HepG2 (cell line): Measurements from ENCODE around the gene AHCYL1. TPM values are rescaled to one million over a fixed set of nuclear protein-coding genes. Genes with fewer than 3 reads are reported as not detected.

ENCODE experiments used
- ATAC-seq: fragments of 200-7000 bp; cut with Tn5 transposase; 3 replicates; pipeline ENCODE4 v1.9.1; 2020; ENCODE audit warnings: mild to moderate bottlenecking, moderate library complexity
- BruUV-seq: library from RNA; stranded (reverse); fragments of 400-500 nt; replicated peaks from 2 replicates; lab custom pipeline; 2021; lab: Mats Ljungman, UMichigan
- CTCF ChIA-PET: fragments of 300-600 bp; formaldehyde crosslinking; extraction: SDS; loops from one replicate; lab custom pipeline; 2021; ENCODE audit warnings: low total read pairs, inconsistent platforms, low intra/inter-chr PET ratio; lab: Yijun Ruan, JAX
- POLR2A ChIA-PET: fragments of 350-600 bp; sonication (Branson Sonifier 250); formaldehyde crosslinking; loops from one replicate; lab custom pipeline; 2020; ENCODE audit warnings: antibody characterized with exemption, inconsistent platforms; lab: Yijun Ruan, JAX
- DNase-seq: peaks from one replicate; pipeline ENCODE4 v3.0.0-alpha.2; 2015; ENCODE audit warnings: low spot score
- FAIRE-seq: peaks from 3 replicates; lab custom pipeline; 2011; peaks lifted over from hg19 to GRCh38; lab: Jason Lieb, UNC
- H2AFZ ChIP-seq: one replicate; pipeline ENCODE4 v1.6.1; 2011; ENCODE audit warnings: low read length, inconsistent platforms
- H3K27ac ChIP-seq: fragments of 300-600 bp; 3 replicates; pipeline ENCODE4 v1.8.0; 2011; ENCODE audit warnings: mixed run types, mild to moderate bottlenecking, mixed read lengths, low read length, inconsistent platforms; ENCODE audit not compliant: insufficient read depth; ENCODE audit errors: extremely low read length
- H3K27me3 ChIP-seq, 2 experiments: fragments of 200-600 bp in 1 of 2; 2 replicates in 1 of 2; 3 replicates in 1 of 2; pipeline versions ENCODE4 v1.6.0 to v1.8.0; 2011; ENCODE audit warnings: low read length in 2 of 2, mild to moderate bottlenecking in 2 of 2, moderate library complexity in 2 of 2, inconsistent platforms in 1 of 2; ENCODE audit not compliant: insufficient read depth in 2 of 2, control insufficient read depth in 1 of 2
- H3K36me3 ChIP-seq, 2 experiments: fragments of 200-600 bp in 1 of 2; replicated peaks in 1 of 2; 2 replicates in 1 of 2; 3 replicates in 1 of 2; pipeline versions ENCODE4 v1.5.1 to v1.8.0; 2011; ENCODE audit warnings: low read length in 2 of 2, inconsistent platforms in 1 of 2; ENCODE audit not compliant: insufficient read depth in 2 of 2, control insufficient read depth in 1 of 2
- H3K4me1 ChIP-seq: 2 replicates; pipeline ENCODE4 v1.5.1; 2012; ENCODE audit warnings: low read length, inconsistent platforms; ENCODE audit not compliant: insufficient read depth
- H3K4me2 ChIP-seq: 2 replicates; pipeline ENCODE4 v1.6.0; 2011; ENCODE audit warnings: low read depth, low read length, inconsistent platforms
- H3K4me3 ChIP-seq, 3 experiments: fragments of 200-600 bp in 1 of 3; sonication (generic), shearing (Covaris generic) in 1 of 3; replicated peaks in 1 of 3; 2 replicates each; pipeline ENCODE4 v1.5.1; 2011 to 2016; ENCODE audit warnings: low read length in 3 of 3, inconsistent platforms in 2 of 3, low read depth in 2 of 3, mild to moderate bottlenecking in 2 of 3, control low read depth in 1 of 3, mixed read lengths in 1 of 3; ENCODE audit not compliant: insufficient read depth in 1 of 3
- H3K79me2 ChIP-seq: one replicate; pipeline ENCODE4 v1.6.1; 2011; ENCODE audit warnings: low read length, inconsistent platforms; ENCODE audit not compliant: insufficient read depth
- H3K9ac ChIP-seq: 2 replicates; pipeline ENCODE4 v1.6.0; 2011; ENCODE audit warnings: mild to moderate bottlenecking, low read depth, low read length, inconsistent platforms; ENCODE audit not compliant: insufficient read depth
- H3K9me3 ChIP-seq: 2 replicates; pipeline ENCODE4 v1.5.1; 2012; ENCODE audit warnings: mild to moderate bottlenecking, low read length
- H4K20me1 ChIP-seq: 2 replicates; pipeline ENCODE4 v1.6.0; 2011; ENCODE audit warnings: inconsistent platforms, mild to moderate bottlenecking, low read length, moderate library complexity; ENCODE audit not compliant: insufficient read depth
- AGO1 ChIP-seq: fragments of 200-400 bp; formaldehyde crosslinking; IDR thresholded peaks from 2 replicates; pipeline ENCODE4 v1.6.1; 2017; ENCODE audit warnings: mild to moderate bottlenecking, low read depth, low read length, moderate library complexity; ENCODE audit not compliant: poor library complexity, severe bottlenecking
- BATF2 ChIP-seq: sonication (generic); formaldehyde crosslinking; IDR thresholded peaks from 2 replicates; pipeline ENCODE4 v1.8.0; 2022; ENCODE audit warnings: mild to moderate bottlenecking, missing genetic modification reagents, moderate library complexity
- CBFB ChIP-seq: sonication (generic); formaldehyde crosslinking; IDR thresholded peaks from 2 replicates; pipeline ENCODE4 v1.4.0; 2020; ENCODE audit warnings: missing genetic modification reagents
- CBX1 ChIP-seq: IDR thresholded peaks from one replicate; pipeline ENCODE4 v1.6.1; 2016; ENCODE audit warnings: antibody characterized with exemption, low read depth
- HNF4G ChIP-seq, 2 experiments: sonication (generic) in 1 of 2; formaldehyde crosslinking in 1 of 2; IDR thresholded peaks; 2 replicates each; pipeline versions ENCODE4 v1.4.0 to v1.6.1; 2011 to 2020; ENCODE audit warnings: borderline replicate concordance in 2 of 2, low read depth in 2 of 2, mild to moderate bottlenecking in 2 of 2, low read length in 1 of 2, missing genetic modification reagents in 1 of 2, moderate library complexity in 1 of 2
- HOXA3 ChIP-seq: sonication (generic); formaldehyde crosslinking; IDR thresholded peaks from 2 replicates; pipeline ENCODE4 v1.5.0; 2020; ENCODE audit warnings: missing genetic modification reagents
- KDM5A ChIP-seq: fragments of 200-600 bp; sonication (generic); IDR thresholded peaks from 2 replicates; pipeline ENCODE4 v1.7.0; 2018; ENCODE audit warnings: antibody characterized with exemption, mild to moderate bottlenecking, low read length, borderline replicate concordance
- SMAD1 ChIP-seq: sonication (generic); formaldehyde crosslinking; IDR thresholded peaks from 2 replicates; pipeline ENCODE4 v1.4.0; 2020; ENCODE audit warnings: missing genetic modification reagents, low read depth, mild to moderate bottlenecking, borderline replicate concordance
- XRCC5 ChIP-seq: fragments of 200-400 bp; formaldehyde crosslinking; optimal IDR thresholded peaks from 2 replicates; pipeline ENCODE3; 2017; ENCODE audit warnings: mild to moderate bottlenecking, low read length
- ZNF12 ChIP-seq: sonication (generic); formaldehyde crosslinking; IDR thresholded peaks from 2 replicates; pipeline ENCODE4 v1.5.0; 2020; ENCODE audit warnings: missing genetic modification reagents
- ZNF432 ChIP-seq: sonication (generic); formaldehyde crosslinking; IDR thresholded peaks from 2 replicates; pipeline ENCODE4 v1.5.0; 2020; ENCODE audit warnings: missing genetic modification reagents, mild to moderate bottlenecking, borderline replicate concordance
- ZNF556 ChIP-seq: sonication (generic); formaldehyde crosslinking; IDR thresholded peaks from 2 replicates; pipeline ENCODE4 v1.4.0; 2020; ENCODE audit warnings: mild to moderate bottlenecking, missing genetic modification reagents, borderline replicate concordance
- ZNF562 ChIP-seq: sonication (generic); formaldehyde crosslinking; IDR thresholded peaks from 2 replicates; pipeline ENCODE4 v1.8.0; 2022; ENCODE audit warnings: missing genetic modification reagents, borderline replicate concordance
- ZNF646 ChIP-seq: sonication (generic); formaldehyde crosslinking; IDR thresholded peaks from 2 replicates; pipeline ENCODE4 v1.9.0; 2021; ENCODE audit warnings: mild to moderate bottlenecking, missing genetic modification reagents
- WGBS: methylation state at CpG from one replicate; pipeline ENCODE4 v1.1.6; 2017; ENCODE audit warnings: low lambda C conversion rate; 5-methylcytosine and 5-hydroxymethylcytosine counted together
- in situ Hi-C: cut with HindIII; loops from 2 replicates; pipeline ENCODE4 v1.10.0; 2017; ENCODE audit warnings: low pct_unique_long_range_greater_than_20kb; ENCODE audit not compliant: extremely low pct_ligation_motif_present
- intact Hi-C: fragments of 100-400 bp; cut with micrococcal nuclease; formaldehyde crosslinking; loops from one replicate; pipeline ENCODE4 v1.10.0; 2022; ENCODE audit not compliant: unreplicated experiment
- polyA plus RNA-seq, 8 experiments: library from polyadenylated mRNA; depleted of rRNA in 3 of 8; stranded (reverse) in 7 of 8; unstranded in 1 of 8; fragments of >200 nt; fragmentation: Illumina TruSeq in 4 of 8; extraction: Trizol in 4 of 8; gene quantifications; 2 replicates each; pipeline versions ENCODE4 v1.2.1 to v1.2.3, GENCODE V29; 2011 to 2016; ENCODE audit warnings: low read depth in 4 of 8, missing spikeins in 1 of 8, mixed read lengths in 1 of 8; ENCODE audit not compliant: insufficient read depth in 1 of 8
- total RNA-seq, 5 experiments: library from RNA; depleted of rRNA; stranded (reverse); fragments of >200 nt; fragmentation: Illumina TruSeq; extraction: Trizol; gene quantifications; 2 replicates each; pipeline ENCODE4 v1.2.3, GENCODE V29; 2016; ENCODE audit warnings: low read depth in 1 of 5

The AHCYL1 gene
- total and polyA plus RNA-seq, 2 of the 13 experiments (the other 11 are each of a cell fraction or from before 2014, with no cell fraction given) = 40.9 to 76.3 TPM

- no peak overlapping the region for H3K9ac ChIP-seq
- no peaks in the 10 kb centered on the region for H3K79me2 ChIP-seq
- 97% methylated on average over 3 of the region's 3 CpGs for WGBS
- H3K9me3 ChIP-seq = no peaks in the 10 kb centered on the region
- no peak overlapping the region for H3K4me2 ChIP-seq
- BruUV-seq = no TSS peak
- no peak overlapping the region for H3K4me3 ChIP-seq
- ChIA-PET CTCF (no interaction called here), POLR2A (no interaction called here)
- peaks cover 23 to 54% of the 10 kb centered on the region in 2 experiments for H3K36me3 ChIP-seq
- H3K27me3 ChIP-seq = no peaks in the 10 kb centered on the region
- peaks cover 17% of the 10 kb centered on the region for H3K4me1 ChIP-seq
- intact Hi-C loops = no loop called here
- in situ Hi-C loops = no loop called here
- H2AFZ ChIP-seq = no peak overlapping the region
- no peak overlapping the region for H3K27ac ChIP-seq
- no peak for ATAC-seq
- H4K20me1 ChIP-seq = 0 out of 2 replicates have a peak, but pooled peaks cover 3% of the 10 kb centered on the region
- no peak for DNase-seq
- no peak for FAIRE-seq
- TF ChIP-seq ZNF12 (CRISPR knock-in tag) (no peak), ZNF646 (no peak), ZNF562 (CRISPR knock-in tag) (no peak), BATF2 (CRISPR knock-in tag) (no peak), HNF4G (IDR thresholded peaks at IDR 0.05; ENCODE audit: borderline replicate concordance, low read depth, low read length) (no peak), HNF4G (CRISPR knock-in tag; IDR thresholded peaks at IDR 0.05; ENCODE audit: borderline replicate concordance, low read depth) (no peak), HOXA3 (no peak), AGO1 (no peak), ZNF556 (CRISPR knock-in tag) (no peak), CBX1 (no peak), XRCC5 (no peak), KDM5A (no peak), SMAD1 (CRISPR knock-in tag) (no peak), ZNF432 (CRISPR knock-in tag) (no peak), CBFB (CRISPR knock-in tag) (no peak)
Observed at GRCh38 chr1:110056776-110057175, 72.2 kb downstream of the AHCYL1 start.
